Small intestine (tissue), 4 donors: ENCODE measurements around the gene NLRP2B. TPM values are rescaled to one million over a fixed set of nuclear protein-coding genes. Genes with fewer than 3 reads are reported as not detected.

Experiments used
- polyA plus RNA-seq, 4 donors: library from polyadenylated mRNA; stranded (reverse) in 3 of 4; unstranded in 1 of 4; fragments of 200-250 nt in 3 of 4; fragments of 120-200 nt in 1 of 4; gene quantifications; one replicate each; pipeline versions ENCODE4 v1.2.1 to v1.2.3, GENCODE V29; 2013
- donor health status: healthy with polysubstance abuse.
- donor health status: Bipolar disorder and iron deficiency.
- donor health status: healthy.

Gene NLRP2B
- polyA plus RNA-seq, 4 donors, result not detected

Other genes starting within 250 kb of the NLRP2B start
- 1 to 10 TPM; 1.1 to 8.6 (median 2.0) TPM for gene ZXDB, start 88.2 kb downstream of the NLRP2B start, polyA plus RNA-seq
- 1 to 10 TPM in 2 of 4 donors, under 1 TPM in 2; 0.45 to 4.3 (median 0.81) TPM for gene ZXDA, start 230.2 kb upstream of the NLRP2B start, polyA plus RNA-seq